ENCODE data around the gene ACVR1. TPM values are rescaled to one million over a fixed set of nuclear protein-coding genes. Genes with fewer than 3 reads are reported as not detected.

The ACVR1 gene
- total and polyA plus RNA-seq, 2 of the 13 experiments (the other 11 are each of a cell fraction or from before 2014, with no cell fraction given), result 2.3 to 5.4 TPM

GRCh38 chr2:157785866-157786662, 90.1 kb downstream of the ACVR1 start (continued):
- no peak for TF ChIP-seq ZBTB46 (CRISPR knock-in tag; IDR thresholded peaks at IDR 0.05; ENCODE audit: borderline replicate concordance)
- TF ChIP-seq ZSCAN20 (CRISPR knock-in tag; IDR thresholded peaks at IDR 0.05; ENCODE audit: borderline replicate concordance), result no peak

- no peak for ATAC-seq
- Histone ChIP-seq H3K4me1 (ENCODE audit: insufficient read depth, low read length) (peaks cover 52% of the 10 kb centered on the region), H2AFZ (ENCODE audit: low read length) (no peak overlapping the region), H3K27ac (ENCODE audit: extremely low read length, insufficient read depth, low read length) (no peak overlapping the region), H3K4me3 (replicated peaks in 1 of 3; ENCODE audit: insufficient read depth in 1 of 3, low read depth in 2 of 3, low read length in 3 of 3) (no peak overlapping the region), H3K36me3 (replicated peaks in 1 of 2; ENCODE audit: control insufficient read depth in 1 of 2, insufficient read depth in 2 of 2, low read length in 2 of 2) (peaks cover 0 to 1% of the 10 kb centered on the region in 2 experiments; a peak in 1 of 5 replicates), H3K9ac (ENCODE audit: insufficient read depth, low read depth, low read length) (no peak overlapping the region), H4K20me1 (ENCODE audit: insufficient read depth, low read length) (no peaks in the 10 kb centered on the region), H3K79me2 (ENCODE audit: insufficient read depth, low read length) (no peaks in the 10 kb centered on the region), H3K4me2 (ENCODE audit: low read depth, low read length) (no peak overlapping the region), H3K9me3 (ENCODE audit: low read length) (no peaks in the 10 kb centered on the region), H3K27me3 (ENCODE audit: control insufficient read depth in 1 of 2, insufficient read depth in 2 of 2, low read length in 2 of 2) (no peaks in the 10 kb centered on the region)
- no peak for TF ChIP-seq KAT7 (CRISPR knock-in tag; IDR thresholded peaks at IDR 0.05; ENCODE audit: borderline replicate concordance)
- TF ChIP-seq ZBTB2 (CRISPR knock-in tag; IDR thresholded peaks at IDR 0.05; ENCODE audit: low read depth), result no peak
- no peak for TF ChIP-seq MAX (IDR thresholded peaks at IDR 0.05)
- TF ChIP-seq SAP130 (CRISPR knock-in tag; IDR thresholded peaks at IDR 0.05; ENCODE audit: low read depth), result no peak
- no peak for TF ChIP-seq REST (IDR thresholded peaks at IDR 0.05; ENCODE audit: borderline replicate concordance in 1 of 2, low read depth in 1 of 2, low read length in 2 of 2)
- no peak for TF ChIP-seq ZKSCAN1 (IDR thresholded peaks at IDR 0.05; ENCODE audit: low read length)
- no peak for TF ChIP-seq NR2F6 (IDR thresholded peaks at IDR 0.05)
- no peak for TF ChIP-seq NR2F6 (CRISPR knock-in tag; IDR thresholded peaks at IDR 0.05)
- no peak for TF ChIP-seq THAP8 (CRISPR knock-in tag; IDR thresholded peaks at IDR 0.05; ENCODE audit: borderline replicate concordance)
- TF ChIP-seq GTF2F1 (IDR thresholded peaks at IDR 0.05; ENCODE audit: low read length), result no peak
- no TSS peak for BruUV-seq (replicated peaks)
- WGBS (ENCODE audit: low lambda C conversion rate), result 85% methylated on average over 3 of the region's 3 CpGs
- FAIRE-seq, result no peak
- no peak for DNase-seq (ENCODE audit: low spot score)
- in situ Hi-C loops (cut with HindIII; ENCODE audit: extremely low pct_ligation_motif_present, low pct_unique_long_range_greater_than_20kb), result no loop called here
- ChIA-PET POLR2A (no interaction called here), CTCF (ENCODE audit: low intra/inter-chr PET ratio, low total read pairs) (no interaction called here)
- intact Hi-C loops (cut with micrococcal nuclease; ENCODE audit: unreplicated experiment), result no loop called here
These were observed 90.9 kb downstream of the ACVR1 start for GRCh38 chr2:157785200-157785599.
